HG03521 (cell line): ENCODE data around the gene NDUFS3.

Experiments
- ATAC-seq: cut with Tn5 transposase; IDR thresholded peaks from one replicate; pipeline ENCODE4 v1.9.1; 2021; ENCODE audit warnings: mild to moderate bottlenecking, moderate library complexity; ENCODE audit not compliant: unreplicated experiment

The NDUFS3 gene

GRCh38 chr11:47589977-47590861, 11.3 kb downstream of the NDUFS3 start:
- no peak for ATAC-seq

GRCh38 chr11:47591764-47592163, 12.9 kb downstream of the NDUFS3 start:
- no peak for ATAC-seq

- ATAC-seq = no peak
Measured at GRCh38 chr11:47592251-47592650, 13.4 kb downstream of the NDUFS3 start.

- ATAC-seq = no peak
Measured at GRCh38 chr11:47592970-47593369, 14.1 kb downstream of the NDUFS3 start.

- no peak for ATAC-seq
Measured at GRCh38 chr11:47593492-47593933, 14.6 kb downstream of the NDUFS3 start.

GRCh38 chr11:47593934-47594855, 15.3 kb downstream of the NDUFS3 start, which contains the start of gene C1QTNF4:
Gene C1QTNF4 (minus strand): TSS chr11:47594411. CDS start chr11:47590810, 3,601 bp downstream.
- no peak for ATAC-seq

GRCh38 chr11:47595029-47595428, 16.2 kb downstream of the NDUFS3 start:
- no peak for ATAC-seq

- no peak for ATAC-seq
Measured at GRCh38 chr11:47595967-47596366, 17.1 kb downstream of the NDUFS3 start.

- ATAC-seq = no peak
Measured at GRCh38 chr11:47599902-47600301, 21.0 kb downstream of the NDUFS3 start.

GRCh38 chr11:47603295-47603694, 24.4 kb downstream of the NDUFS3 start:
- no peak for ATAC-seq

- ATAC-seq = no peak
Measured at GRCh38 chr11:47605921-47606320, 27.0 kb downstream of the NDUFS3 start.

- no peak for ATAC-seq
Measured at GRCh38 chr11:47606731-47607130, 27.9 kb downstream of the NDUFS3 start.

GRCh38 chr11:47607380-47607779, 28.5 kb downstream of the NDUFS3 start:
- ATAC-seq = no peak

- no peak for ATAC-seq
Measured at GRCh38 chr11:47609675-47610074, 30.8 kb downstream of the NDUFS3 start.

- no peak for ATAC-seq
Measured at GRCh38 chr11:47611348-47611794, 32.5 kb downstream of the NDUFS3 start.

- no peak for ATAC-seq
Measured at GRCh38 chr11:47615249-47615648, 36.4 kb downstream of the NDUFS3 start.

GRCh38 chr11:47616726-47617416, 38.0 kb downstream of the NDUFS3 start:
- no peak for ATAC-seq

GRCh38 chr11:47617417-47617809, 38.5 kb downstream of the NDUFS3 start:
- no peak for ATAC-seq

- no peak for ATAC-seq
Measured at GRCh38 chr11:47620836-47621378, 42.0 kb downstream of the NDUFS3 start.

GRCh38 chr11:47626234-47626633, 47.4 kb downstream of the NDUFS3 start:
- ATAC-seq = no peak

- no peak for ATAC-seq
Measured at GRCh38 chr11:47628026-47628425, 49.2 kb downstream of the NDUFS3 start.
